Type B pancreatic cell (in vitro differentiated cells): ENCODE measurements around the gene OSBPL5. TPM values are rescaled to one million over a fixed set of nuclear protein-coding genes. Genes with fewer than 3 reads are reported as not detected.

Experiments
- DNase-seq: peaks from one replicate; pipeline ENCODE4 v3.0.0; 2021; ENCODE audit warnings: mixed read lengths; ENCODE audit not compliant: unreplicated experiment; ENCODE audit errors: extremely low spot score
- H3K27ac Mint-ChIP-seq: 2 replicates; pipeline ENCODE4 v1.8.0; 2021; ENCODE audit warnings: mild to moderate bottlenecking, mixed read lengths
- H3K27me3 Mint-ChIP-seq: 2 replicates; pipeline ENCODE4 v1.8.0; 2021; ENCODE audit warnings: mixed read lengths
- H3K36me3 Mint-ChIP-seq: 2 replicates; pipeline ENCODE4 v1.8.0; 2021; ENCODE audit warnings: mixed read lengths
- H3K4me1 Mint-ChIP-seq: one replicate; pipeline ENCODE4 v1.8.0; 2021; ENCODE audit warnings: mixed read lengths; ENCODE audit not compliant: unreplicated experiment
- H3K4me3 Mint-ChIP-seq: 2 replicates; pipeline ENCODE4 v1.8.0; 2021; ENCODE audit warnings: mild to moderate bottlenecking, mixed read lengths
- H3K9me3 Mint-ChIP-seq: 2 replicates; pipeline ENCODE4 v1.8.0; 2021; ENCODE audit warnings: mixed read lengths
- CTCF ChIP-seq: fragments of 200-600 bp; sonication (generic); conservative IDR thresholded peaks from 2 replicates; pipeline ENCODE4 v1.5.0; 2021; ENCODE audit warnings: antibody characterized with exemption, mild to moderate bottlenecking
- total RNA-seq: library from RNA; stranded (reverse); gene quantifications from 2 replicates; pipeline ENCODE4 v1.2.1, GENCODE V29; 2021; ENCODE audit warnings: low replicate concordance

OSBPL5 gene
- total RNA-seq, 1 donor from 2014 or later, result 33.1 TPM

GRCh38 chr11:3152471-3153110 is 12.5 kb downstream of the OSBPL5 start:
- H3K27ac Mint-ChIP-seq, result peak overlapping the region; percentile 30
- H3K9me3 Mint-ChIP-seq, result no peaks in the 10 kb centered on the region

GRCh38 chr11:3150726-3151125 is 14.4 kb downstream of the OSBPL5 start:
- no peak overlapping the region for H3K27ac Mint-ChIP-seq
- H3K27me3 Mint-ChIP-seq, result no peaks in the 10 kb centered on the region
- no peak for DNase-seq
- H3K4me3 Mint-ChIP-seq, result no peak overlapping the region
- H3K36me3 Mint-ChIP-seq, result no peaks in the 10 kb centered on the region
- no peak for TF ChIP-seq CTCF
- peaks cover 36% of the 10 kb centered on the region for H3K4me1 Mint-ChIP-seq
- H3K9me3 Mint-ChIP-seq, result no peaks in the 10 kb centered on the region

More at GRCh38 chr11:3152471-3153110, 12.5 kb downstream of the OSBPL5 start:
- Mint-ChIP-seq H3K4me1 (peaks cover 53% of the 10 kb centered on the region), H3K4me3 (peak overlapping the region; percentile 75), H3K27me3 (no peaks in the 10 kb centered on the region), H3K36me3 (peaks cover 4% of the 10 kb centered on the region)
- no peak for DNase-seq
- TF ChIP-seq CTCF, result no peak

- no peak overlapping the region for H3K27ac Mint-ChIP-seq
- H3K4me3 Mint-ChIP-seq, result no peak overlapping the region
- H3K27me3 Mint-ChIP-seq, result no peaks in the 10 kb centered on the region
- H3K4me1 Mint-ChIP-seq, result peaks cover 33% of the 10 kb centered on the region
- no peak for TF ChIP-seq CTCF
- no peaks in the 10 kb centered on the region for H3K36me3 Mint-ChIP-seq
- no peak for DNase-seq
- no peaks in the 10 kb centered on the region for H3K9me3 Mint-ChIP-seq
These were observed 15.3 kb downstream of the OSBPL5 start for GRCh38 chr11:3149852-3150188.

GRCh38 chr11:3148990-3149851 is 15.9 kb downstream of the OSBPL5 start:
- Mint-ChIP-seq H3K36me3 (no peaks in the 10 kb centered on the region), H3K27me3 (no peaks in the 10 kb centered on the region)

More at GRCh38 chr11:3148990-3149851, 15.9 kb downstream of the OSBPL5 start:
- Mint-ChIP-seq H3K4me3 (no peak overlapping the region), H3K4me1 (peaks cover 33% of the 10 kb centered on the region), H3K9me3 (no peaks in the 10 kb centered on the region), H3K27ac (no peak overlapping the region)
- TF ChIP-seq CTCF, result no peak
- no peak for DNase-seq
